Left lobe of liver (tissue), 2 donors: ENCODE results near the gene PRKN. TPM values are rescaled to one million over a fixed set of nuclear protein-coding genes. Genes with fewer than 3 reads are reported as not detected.

Source experiments
- ATAC-seq: fragments of 200-7000 bp; cut with Tn5 transposase; one replicate; pipeline ENCODE4 v1.9.1; 2020; ENCODE audit warnings: mild to moderate bottlenecking, moderate library complexity
- DNase-seq: peaks from one replicate; pipeline ENCODE4 v3.0.0-alpha.2; 2020; ENCODE audit warnings: low spot score
- total RNA-seq: library from RNA; stranded (reverse); gene quantifications from one replicate; pipeline ENCODE4 v1.2.1, GENCODE V29; 2021
- donor health status: DM: no; HTN: no; CAD: no; lungs with moderate emphysema.
- donor health status: DM: no; HTN: yes; CAD: no.

Gene PRKN
- total RNA-seq, 1 donor from 2014 or later: 1.2 TPM

- no peak for ATAC-seq
- DNase-seq: no peak
These were observed 939.0 kb downstream of the PRKN start for GRCh38 chr6:161788531-161788930.

- ATAC-seq (no peak), DNase-seq (no peak)
These were observed 955.4 kb downstream of the PRKN start for GRCh38 chr6:161772176-161772575.

GRCh38 chr6:161761966-161762365, 965.6 kb downstream of the PRKN start:
- no peak for ATAC-seq
- no peak for DNase-seq

GRCh38 chr6:161755080-161755479, 972.5 kb downstream of the PRKN start:
- no peak for ATAC-seq
- no peak for DNase-seq

GRCh38 chr6:161750686-161751085, 976.9 kb downstream of the PRKN start:
- DNase-seq: no peak

GRCh38 chr6:161749576-161749975, 978.0 kb downstream of the PRKN start:
- DNase-seq: no peak
- ATAC-seq: no peak

More at GRCh38 chr6:161750686-161751085, 976.9 kb downstream of the PRKN start:
- no peak for ATAC-seq

GRCh38 chr6:161748535-161749416, 978.8 kb downstream of the PRKN start:
- peak; percentile 52 for DNase-seq

GRCh38 chr6:161747506-161747905, 980.1 kb downstream of the PRKN start:
- ATAC-seq: no peak

More at GRCh38 chr6:161748535-161749416, 978.8 kb downstream of the PRKN start:
- ATAC-seq: peak; percentile 83

GRCh38 chr6:161745594-161746141, 981.9 kb downstream of the PRKN start:
- ATAC-seq: no peak
- DNase-seq: no peak

More at GRCh38 chr6:161747506-161747905, 980.1 kb downstream of the PRKN start:
- DNase-seq: no peak

- ATAC-seq: no peak
- no peak for DNase-seq
These were observed 982.4 kb downstream of the PRKN start for GRCh38 chr6:161745128-161745527.

GRCh38 chr6:161744211-161745067, 983.1 kb downstream of the PRKN start:
- no peak for DNase-seq
- no peak for ATAC-seq

GRCh38 chr6:161743509-161744178, 983.9 kb downstream of the PRKN start:
- ATAC-seq: no peak

GRCh38 chr6:161740486-161740885, 987.1 kb downstream of the PRKN start:
- DNase-seq (no peak), ATAC-seq (no peak)

More at GRCh38 chr6:161743509-161744178, 983.9 kb downstream of the PRKN start:
- DNase-seq: no peak

- DNase-seq: no peak
- no peak for ATAC-seq
These were observed 990.7 kb downstream of the PRKN start for GRCh38 chr6:161736781-161737292.

- no peak for DNase-seq
- no peak for ATAC-seq
These were observed 991.2 kb downstream of the PRKN start for GRCh38 chr6:161736326-161736725.

GRCh38 chr6:161732594-161732993, 995.0 kb downstream of the PRKN start:
- ATAC-seq: no peak

GRCh38 chr6:161727083-161727833, 1000.3 kb downstream of the PRKN start:
- ATAC-seq (no peak), DNase-seq (no peak)

More at GRCh38 chr6:161732594-161732993, 995.0 kb downstream of the PRKN start:
- no peak for DNase-seq

GRCh38 chr6:161722394-161722793, 1005.2 kb downstream of the PRKN start:
- ATAC-seq (no peak), DNase-seq (no peak)

- DNase-seq (no peak), ATAC-seq (no peak)
These were observed 1006.1 kb downstream of the PRKN start for GRCh38 chr6:161721511-161721910.

- DNase-seq (no peak), ATAC-seq (no peak)
These were observed 1011.4 kb downstream of the PRKN start for GRCh38 chr6:161716176-161716575.
